Measurements from ENCODE around the gene PDE9A. TPM values are rescaled to one million over a fixed set of nuclear protein-coding genes. Genes with fewer than 3 reads are reported as not detected.

PDE9A gene
- total RNA-seq, 1 experiment from 2014 or later = 8.4 TPM

- BruUV-seq (replicated peaks) = no TSS peak
- TF ChIP-seq EZH2 (IDR thresholded peaks at IDR 0.05; ENCODE audit: low read depth) (no peak), CTCF (conservative IDR thresholded peaks at IDR 0.05) (no peak)
- no peaks in the 10 kb centered on the region for H3K36me3 ChIP-seq (ENCODE audit: low read depth)
- H3K9me2 ChIP-seq (ENCODE audit: insufficient read depth) = no peaks in the 10 kb centered on the region
- no peaks in the 10 kb centered on the region for H3K79me2 ChIP-seq (ENCODE audit: low read depth)
- intact Hi-C loops (cut with micrococcal nuclease; ENCODE audit: unreplicated experiment) = no loop called here
- ChIA-PET CTCF (no interaction called here), POLR2A (ENCODE audit: unreplicated experiment) (no interaction called here)
- no peak for DNase-seq
- no peaks in the 10 kb centered on the region for H3K9me3 ChIP-seq (ENCODE audit: insufficient read depth, low read depth)
- peaks cover 9% of the 10 kb centered on the region for H3K4me1 ChIP-seq (replicated peaks; ENCODE audit: insufficient read depth)
- H3K4me3 ChIP-seq = no peak overlapping the region
- no peak overlapping the region for H3K27ac ChIP-seq
- no peak overlapping the region for H3K4me2 ChIP-seq
- peaks cover 9% of the 10 kb centered on the region; the same call in 1 of the 2 replicates for H3F3A ChIP-seq (ENCODE audit: insufficient read depth, low read depth)
- H3K27me3 ChIP-seq (ENCODE audit: insufficient read depth, low read depth) = no peaks in the 10 kb centered on the region
- no peak overlapping the region for H2AFZ ChIP-seq
- H4K20me1 ChIP-seq (ENCODE audit: insufficient read depth) = peaks cover 3% of the 10 kb centered on the region; the same call in 1 of the 2 replicates
These were observed 26.6 kb downstream of the PDE9A start for GRCh38 chr21:42680058-42680330.

DNA sequence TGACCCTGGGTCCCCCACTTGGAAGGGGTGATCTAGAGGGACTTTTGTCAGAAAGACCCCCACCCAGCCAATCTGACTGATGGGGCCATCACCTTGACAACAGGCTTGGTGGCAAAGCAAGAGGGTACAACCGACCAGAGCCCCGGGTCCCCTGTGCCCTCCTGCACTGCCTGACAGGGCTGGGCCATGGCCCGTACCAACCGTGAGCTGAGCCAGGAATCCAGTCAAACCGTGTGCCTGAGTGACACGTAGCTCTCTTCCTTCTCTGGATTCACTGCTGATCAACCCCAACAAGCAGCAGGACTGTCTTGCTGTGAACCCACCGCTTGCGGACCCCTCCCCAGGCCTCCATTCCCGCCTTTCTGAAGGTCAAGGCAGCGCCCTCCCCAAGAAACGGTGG, 27.0 kb downstream of the PDE9A start:
- BruUV-seq (replicated peaks) = no TSS peak
- no peaks in the 10 kb centered on the region for H3K27me3 ChIP-seq (ENCODE audit: insufficient read depth, low read depth)

DNA sequence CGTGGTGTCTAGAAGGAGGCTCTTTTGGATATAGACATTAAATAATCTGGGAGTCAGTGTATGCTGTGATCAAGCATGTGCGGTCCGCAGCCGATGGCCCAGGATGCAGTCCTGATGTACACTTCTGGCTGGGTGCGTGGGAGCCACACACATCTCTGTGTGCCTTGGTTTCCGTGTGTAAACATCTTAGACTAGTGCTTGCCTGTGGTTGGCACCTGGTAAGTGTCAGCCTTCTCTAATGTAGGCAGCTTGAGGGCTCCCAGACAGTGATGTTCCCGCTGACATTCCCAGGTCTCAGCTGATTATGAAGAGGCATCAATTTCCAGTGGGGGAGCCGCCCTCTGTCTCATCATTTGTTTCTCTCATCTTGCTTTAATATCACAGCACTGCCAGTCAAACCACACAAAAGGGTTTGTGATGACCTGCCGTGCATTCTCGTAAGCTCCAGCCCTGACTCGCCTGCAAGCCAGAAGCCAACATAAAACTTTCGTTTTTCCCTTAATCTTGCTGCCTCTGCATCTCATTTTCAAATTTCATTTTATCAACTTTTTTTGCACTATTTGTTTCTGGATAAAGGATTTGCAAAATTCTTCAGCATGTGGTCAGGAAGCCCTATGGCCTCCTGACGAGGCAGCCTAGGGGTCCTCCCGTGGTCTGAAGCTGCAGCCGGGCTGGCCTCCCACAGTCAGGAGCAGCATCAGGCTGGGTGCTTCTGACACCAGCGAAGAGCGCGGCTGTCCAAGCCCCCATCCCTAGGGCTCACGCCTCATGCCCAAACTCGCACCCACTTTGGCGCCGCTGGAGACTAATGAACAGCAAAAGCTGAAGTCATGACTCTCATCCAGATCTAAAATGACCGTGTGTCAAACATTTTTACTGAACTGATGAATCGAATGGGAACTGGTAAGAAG, 28.1 kb downstream of the PDE9A start:
- no peaks in the 10 kb centered on the region for H3K36me3 ChIP-seq (ENCODE audit: low read depth)
- H3K27me3 ChIP-seq (ENCODE audit: insufficient read depth, low read depth) = no peaks in the 10 kb centered on the region
- POLR2A ChIA-PET (ENCODE audit: unreplicated experiment) = no interaction called here
- no peak overlapping the region for H3K27ac ChIP-seq
- CTCF ChIA-PET = no interaction called here
- intact Hi-C loops (cut with micrococcal nuclease; ENCODE audit: unreplicated experiment) = no loop called here
- H2AFZ ChIP-seq = no peak overlapping the region
- no TSS peak for BruUV-seq (replicated peaks)
- DNase-seq = no peak
- TF ChIP-seq CTCF (conservative IDR thresholded peaks at IDR 0.05) (no peak), EZH2 (IDR thresholded peaks at IDR 0.05; ENCODE audit: low read depth) (no peak)
- H3K9me2 ChIP-seq (ENCODE audit: insufficient read depth) = no peaks in the 10 kb centered on the region
- peaks cover 9% of the 10 kb centered on the region; the same call in 1 of the 2 replicates for H3F3A ChIP-seq (ENCODE audit: insufficient read depth, low read depth)
- H3K4me2 ChIP-seq = no peak overlapping the region
- peaks cover 3% of the 10 kb centered on the region; the same call in 1 of the 2 replicates for H4K20me1 ChIP-seq (ENCODE audit: insufficient read depth)
- no peaks in the 10 kb centered on the region for H3K79me2 ChIP-seq (ENCODE audit: low read depth)
- no peak overlapping the region for H3K4me3 ChIP-seq
- peaks cover 9% of the 10 kb centered on the region for H3K4me1 ChIP-seq (replicated peaks; ENCODE audit: insufficient read depth)
- no peaks in the 10 kb centered on the region for H3K9me3 ChIP-seq (ENCODE audit: insufficient read depth, low read depth)

More for the DNA sequence above, 27.0 kb downstream of the PDE9A start:
- no peaks in the 10 kb centered on the region for H3K36me3 ChIP-seq (ENCODE audit: low read depth)
- H3K9me3 ChIP-seq (ENCODE audit: insufficient read depth, low read depth) = no peaks in the 10 kb centered on the region
- no peak for TF ChIP-seq CTCF (conservative IDR thresholded peaks at IDR 0.05)
- TF ChIP-seq EZH2 (IDR thresholded peaks at IDR 0.05; ENCODE audit: low read depth) = no peak
- H3F3A ChIP-seq (ENCODE audit: insufficient read depth, low read depth) = peaks cover 9% of the 10 kb centered on the region; the same call in 1 of the 2 replicates
- CTCF ChIA-PET = no interaction called here
- H3K4me2 ChIP-seq = no peak overlapping the region
- H2AFZ ChIP-seq = no peak overlapping the region
- H3K4me1 ChIP-seq (replicated peaks; ENCODE audit: insufficient read depth) = peaks cover 9% of the 10 kb centered on the region
- no peak overlapping the region for H3K27ac ChIP-seq
- H3K79me2 ChIP-seq (ENCODE audit: low read depth) = no peaks in the 10 kb centered on the region
- DNase-seq = no peak
- intact Hi-C loops (cut with micrococcal nuclease; ENCODE audit: unreplicated experiment) = no loop called here
- POLR2A ChIA-PET (ENCODE audit: unreplicated experiment) = no interaction called here
- peaks cover 3% of the 10 kb centered on the region; the same call in 1 of the 2 replicates for H4K20me1 ChIP-seq (ENCODE audit: insufficient read depth)
- no peak overlapping the region for H3K4me3 ChIP-seq
- no peaks in the 10 kb centered on the region for H3K9me2 ChIP-seq (ENCODE audit: insufficient read depth)
